CMK (cell line): ENCODE data around the gene SRC.
"Not testable (repeated sequence)": the region's sequence is repeated elsewhere in the genome, so short reads cannot be mapped to it uniquely, and the experiment has no call there.

ENCODE experiments used
- DNase-seq: peaks from one replicate; pipeline ENCODE4 v3.0.0-alpha.2; 2010; ENCODE audit warnings: low read depth

Gene SRC

DNA sequence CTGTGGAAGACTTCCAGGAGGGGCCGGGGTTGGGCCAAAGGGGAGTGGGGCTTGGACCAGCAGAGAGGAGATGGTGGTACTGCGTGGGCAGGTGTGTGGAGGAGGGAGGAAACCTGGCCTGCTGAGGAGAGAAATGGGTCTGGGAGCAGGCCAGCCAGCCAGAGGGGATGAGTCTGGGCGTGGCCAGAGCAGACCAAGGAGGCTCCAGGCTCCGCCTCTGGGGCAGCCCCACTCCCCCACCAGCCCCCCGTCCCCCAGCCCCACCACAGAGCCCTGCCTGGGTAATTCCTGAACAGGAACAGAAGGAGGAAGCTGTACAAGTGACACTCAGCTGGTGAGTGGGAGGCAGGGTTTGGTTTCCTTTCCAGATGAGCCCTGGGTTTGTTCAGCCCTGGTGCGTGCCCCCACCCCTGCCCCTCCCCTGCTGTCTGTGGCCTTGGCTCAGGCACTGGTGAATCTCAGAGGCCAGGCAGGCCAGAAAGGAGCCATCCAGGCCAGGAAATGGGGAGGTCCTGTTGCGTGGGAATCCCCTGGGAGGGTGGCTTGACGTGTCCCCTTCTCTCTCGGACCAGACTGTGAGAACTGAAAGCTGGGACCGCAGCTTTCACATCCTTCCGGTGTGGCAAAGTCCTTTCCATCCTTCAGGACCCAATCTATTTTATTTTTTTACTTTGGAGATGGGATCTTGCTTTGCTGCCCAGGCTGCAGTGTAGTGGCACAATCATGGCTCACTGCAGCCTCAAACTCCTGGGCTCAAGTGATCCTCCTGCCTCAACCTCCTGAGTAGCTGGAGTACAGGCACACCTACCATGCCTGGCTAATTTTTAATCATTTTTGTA, 9.4 kb upstream of the SRC start:
- DNase-seq = no peak

DNA sequence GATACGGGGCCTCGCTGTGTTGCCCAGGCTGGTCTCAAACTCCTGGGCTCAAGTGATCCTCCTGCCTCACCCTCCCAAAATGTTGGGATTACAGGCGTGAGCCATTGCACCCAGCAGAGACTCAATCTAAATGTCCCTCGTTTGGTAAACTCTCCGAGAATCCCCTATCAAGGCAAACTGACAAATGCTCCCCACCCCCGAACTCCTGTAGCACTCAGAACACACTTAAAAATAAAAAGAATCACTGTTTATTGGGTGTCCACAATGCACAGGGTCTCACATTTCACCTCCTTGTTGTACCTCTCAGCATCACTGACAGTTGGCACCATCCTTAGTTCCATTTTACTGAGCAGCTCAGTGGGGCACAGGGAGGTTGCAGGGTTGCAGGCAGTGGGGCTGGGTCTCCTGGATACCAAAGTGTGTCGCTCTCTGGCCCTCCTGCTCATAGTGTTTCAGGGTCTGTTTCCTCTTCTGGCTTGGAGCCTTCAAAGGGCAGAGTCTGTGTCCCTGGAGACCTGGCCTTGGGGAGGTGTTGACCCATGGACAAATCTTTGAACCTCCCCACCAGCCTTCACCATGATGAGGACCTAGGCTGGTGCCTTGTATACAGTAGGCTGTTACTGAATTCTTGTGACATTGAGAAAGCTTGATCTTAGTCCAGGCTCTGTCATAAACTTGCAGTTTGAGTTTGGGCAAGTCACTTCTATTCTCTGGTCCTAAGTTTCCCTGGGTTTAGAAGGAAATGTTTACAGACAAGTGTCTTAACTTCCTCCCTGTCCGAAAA, 8.5 kb upstream of the SRC start:
- DNase-seq = no peak

DNA sequence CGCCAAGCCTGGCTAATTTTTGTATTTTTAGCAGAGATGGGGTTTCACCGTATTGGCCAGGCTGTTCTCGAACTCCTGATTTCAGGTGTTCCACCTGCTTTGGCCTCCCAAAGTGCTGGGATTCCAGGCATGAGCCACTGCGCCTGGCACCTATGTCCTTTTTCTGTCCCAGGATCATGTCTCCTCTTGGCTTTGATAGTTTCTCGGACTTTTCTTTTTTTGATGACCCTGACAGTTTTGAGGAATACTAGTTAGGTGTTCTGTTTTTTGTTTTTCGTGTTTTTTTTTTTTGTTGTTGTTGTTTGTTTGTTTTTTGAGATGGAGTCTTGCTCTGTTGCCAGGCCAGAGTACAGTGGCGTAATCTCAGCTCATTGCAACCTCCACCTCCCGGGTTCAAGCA, 7.6 kb upstream of the SRC start:
- not testable (repeated sequence) for DNase-seq

DNA sequence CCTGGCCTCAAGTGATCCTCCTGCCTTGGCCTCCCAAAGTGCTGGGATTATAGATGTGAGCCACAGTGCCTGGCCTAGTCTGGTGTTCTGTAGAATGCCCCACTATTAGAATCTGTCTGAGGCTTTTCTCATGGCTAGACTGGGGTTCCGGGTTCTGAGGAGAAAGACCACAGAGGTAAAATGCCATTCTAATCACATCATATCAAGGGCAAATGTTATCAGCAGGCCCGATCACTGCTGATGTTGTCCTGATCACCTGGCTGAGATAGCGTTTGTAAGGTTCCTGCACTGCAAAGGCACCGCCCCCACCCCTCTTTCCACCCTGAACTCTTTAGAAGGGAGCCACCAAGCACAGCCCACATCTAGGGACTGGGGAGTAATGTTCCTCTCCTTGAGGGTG, 6.7 kb upstream of the SRC start:
- no peak for DNase-seq

DNA sequence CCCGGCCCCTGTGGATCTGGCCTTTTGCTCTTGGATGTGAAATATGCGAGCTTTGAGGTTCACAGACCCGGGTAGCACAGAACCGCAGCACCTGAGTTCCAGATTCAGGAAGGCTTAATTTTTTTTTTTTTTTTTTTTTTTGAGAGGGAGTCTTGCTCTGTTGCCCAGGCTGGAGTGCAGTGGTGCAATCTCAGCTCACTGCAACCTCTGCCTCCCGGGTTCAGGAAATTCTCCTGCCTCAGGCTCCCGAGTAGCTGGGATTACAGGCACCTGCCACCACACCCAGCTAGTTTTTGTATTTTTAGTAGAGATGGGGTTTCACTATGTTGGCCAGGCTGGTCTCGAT, 6.2 kb upstream of the SRC start:
- not testable (repeated sequence) for DNase-seq

- DNase-seq = no peak
Measured at GRCh38 chr20:37340998-37341397, 4.9 kb upstream of the SRC start.

DNA sequence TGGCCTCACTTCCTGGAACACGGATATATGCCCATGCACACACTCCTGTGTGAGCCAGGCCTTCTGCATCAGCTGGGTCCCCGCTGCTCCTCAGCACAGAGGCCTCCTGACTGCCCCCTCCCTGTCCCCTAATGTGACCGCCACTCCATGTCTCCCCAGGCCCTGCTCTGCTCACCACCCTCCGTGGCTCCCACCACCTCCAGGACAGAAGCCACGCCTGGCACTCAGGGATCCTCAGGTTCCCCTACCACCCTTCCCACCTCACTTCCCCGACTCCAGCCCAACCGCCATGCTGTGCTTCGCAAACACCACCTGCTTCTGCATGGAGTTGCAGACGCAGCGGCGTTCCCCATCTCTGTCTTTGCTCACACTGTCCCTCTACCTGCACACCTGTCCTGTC, 4.3 kb upstream of the SRC start:
- DNase-seq = no peak

DNA sequence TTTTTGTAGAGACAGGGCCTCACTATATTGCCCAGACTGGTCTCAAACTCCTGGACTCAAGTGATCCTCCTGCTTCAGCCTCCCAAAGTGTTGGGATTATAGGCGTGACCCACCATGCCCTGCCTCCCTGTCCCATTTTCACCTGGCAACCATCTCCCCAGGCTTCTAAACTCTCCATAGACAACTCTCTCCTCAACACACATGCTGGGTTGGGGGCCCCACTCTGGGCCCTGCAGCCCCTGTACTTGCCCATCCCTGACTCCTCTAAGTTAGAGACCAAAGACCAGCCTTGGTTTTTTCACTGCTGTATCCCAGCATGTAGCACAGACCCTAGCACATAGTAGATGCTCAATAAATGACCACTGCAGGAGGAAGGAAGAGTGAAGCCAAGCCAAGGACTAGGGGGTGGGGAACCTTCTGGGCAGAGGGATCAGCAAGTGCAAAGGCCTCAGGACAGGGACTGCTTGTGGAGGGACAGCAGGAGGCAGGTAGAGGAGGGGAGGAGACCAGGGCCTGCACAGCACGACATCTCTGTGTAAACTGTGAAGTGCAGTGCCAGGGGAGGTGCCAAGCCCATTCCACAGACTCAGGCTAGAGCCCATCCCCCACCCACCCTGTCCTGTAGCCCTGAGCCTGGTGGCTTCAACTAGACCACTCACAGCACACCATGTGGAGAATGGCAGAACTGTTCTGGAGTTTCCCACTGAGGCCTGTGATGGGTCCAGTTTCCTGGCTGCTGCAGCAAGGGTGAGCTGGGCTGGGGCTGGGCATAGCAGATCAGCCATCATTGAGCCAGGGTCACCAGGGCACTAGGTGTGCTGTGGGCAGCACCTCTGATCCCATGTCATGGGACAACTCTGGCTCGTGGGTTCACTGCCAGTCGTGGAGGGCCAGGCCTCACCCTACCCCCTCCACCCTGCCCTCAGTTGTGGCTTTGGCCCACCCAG, 3.4 kb upstream of the SRC start:
- DNase-seq = no peak

DNA sequence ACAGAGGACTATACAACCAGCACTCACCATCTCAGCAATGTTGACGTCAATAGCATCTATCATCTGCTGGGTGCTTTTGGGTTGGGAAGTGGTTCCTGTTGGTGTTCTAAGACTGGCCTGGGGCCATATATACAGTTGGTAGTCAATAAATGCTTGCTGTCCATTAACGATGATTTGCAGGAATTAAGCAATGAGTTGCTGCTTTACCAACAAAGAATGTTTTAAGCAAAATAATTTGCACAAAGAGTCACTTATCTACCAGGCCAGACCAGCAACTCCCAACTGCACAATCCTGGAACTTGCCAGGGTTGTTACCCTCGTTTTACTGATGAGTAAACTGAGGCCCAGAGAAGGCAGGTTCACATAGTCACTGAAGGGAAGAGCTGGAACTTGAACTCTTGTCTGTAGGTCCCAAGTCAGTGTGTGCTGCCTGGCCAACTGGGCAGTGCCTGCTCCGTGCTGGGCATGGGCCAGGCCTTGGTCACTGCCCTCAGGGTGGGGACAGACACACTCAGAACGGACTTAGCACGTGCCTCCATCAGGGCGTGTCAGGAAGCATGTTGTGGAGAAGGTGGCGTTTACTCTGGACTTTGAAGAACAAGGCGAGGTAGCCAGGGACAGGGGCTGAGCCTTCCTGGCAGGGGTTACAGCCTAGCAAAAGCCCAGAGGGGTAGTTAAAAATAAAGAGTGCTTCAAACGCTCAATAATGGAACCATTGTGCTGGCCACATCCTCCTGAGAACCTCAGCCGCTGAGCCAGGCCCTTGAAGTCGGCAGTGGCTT, 2.5 kb upstream of the SRC start:
- no peak for DNase-seq

DNA sequence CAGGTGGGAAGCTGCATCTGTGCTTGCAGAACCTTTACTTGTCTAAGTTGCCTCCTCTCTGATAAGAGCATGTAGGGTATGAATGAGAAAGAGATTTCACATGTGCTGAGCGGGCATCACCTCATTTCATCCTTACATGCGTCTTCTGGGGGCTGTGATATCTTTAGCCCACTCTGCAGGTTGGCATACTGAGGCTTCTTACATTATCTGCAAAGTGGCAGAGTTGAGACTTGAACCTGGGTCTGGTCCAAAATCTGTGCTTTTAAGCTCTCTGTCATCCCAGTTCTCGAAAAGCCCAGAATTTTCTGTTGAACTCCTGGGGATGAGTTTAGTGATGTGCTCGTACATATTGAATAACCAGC, 2.0 kb upstream of the SRC start:
- no peak for DNase-seq

DNA sequence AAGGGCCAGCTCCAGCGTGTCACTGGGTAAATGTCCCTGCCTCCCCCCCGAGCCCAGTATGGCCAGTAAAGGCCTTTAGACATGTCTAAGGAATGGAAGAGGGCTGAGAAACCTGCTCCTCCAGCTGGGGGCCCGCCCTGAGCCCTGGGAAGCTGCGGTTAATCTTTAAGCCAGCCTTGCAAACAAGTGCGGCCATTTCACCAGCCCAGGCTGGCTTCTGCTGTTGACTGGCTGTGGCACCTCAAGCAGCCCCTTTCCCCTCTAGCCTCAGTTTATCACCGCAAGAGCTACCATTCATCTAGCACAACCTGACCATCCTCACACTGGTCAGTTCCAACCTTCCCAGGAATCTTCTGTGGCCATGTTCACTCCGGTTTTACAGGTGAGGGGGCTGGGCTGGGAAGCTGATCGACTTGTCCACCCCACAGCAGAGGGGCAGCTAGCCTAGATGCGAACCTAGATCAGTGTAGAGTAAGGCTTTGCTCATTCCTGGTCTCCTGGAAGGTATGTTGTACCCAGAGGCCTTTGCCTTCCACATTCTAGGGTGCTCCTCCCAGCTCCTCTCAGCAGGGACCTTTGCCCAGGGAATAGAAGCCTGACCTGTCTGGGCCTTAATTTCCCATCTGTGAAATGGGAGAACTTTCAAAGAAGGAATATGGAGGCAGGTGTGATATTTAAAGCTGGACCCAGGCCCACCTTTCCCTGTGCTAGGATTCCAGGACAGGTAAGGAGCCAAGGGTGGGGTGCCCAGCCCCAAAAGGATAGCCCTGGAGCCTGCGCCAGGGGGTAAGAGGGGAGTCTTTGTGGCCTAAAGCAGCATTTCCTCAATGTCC, 1.2 kb upstream of the SRC start:
- no peak for DNase-seq

DNA sequence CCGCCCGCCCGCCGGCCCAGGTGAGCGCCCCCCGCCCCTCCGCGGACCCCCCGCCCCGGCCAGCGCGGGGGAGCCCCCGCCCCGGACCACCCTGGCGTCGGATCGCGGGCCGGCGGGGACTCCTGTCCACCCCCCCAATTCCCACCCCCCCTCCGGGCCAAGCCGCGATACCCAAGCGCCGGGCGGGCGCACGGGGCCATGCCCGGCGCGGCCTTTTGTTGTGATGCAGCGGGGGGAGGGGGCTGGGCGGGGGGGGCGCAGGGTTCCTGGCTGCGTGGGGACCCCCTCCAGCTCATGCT, 245 bp downstream of the SRC start:
- no peak for DNase-seq

- DNase-seq = no peak
Measured at GRCh38 chr20:37346535-37347346, 801 bp downstream of the SRC start.

GRCh38 chr20:37347347-37347823, 1.4 kb downstream of the SRC start:
- DNase-seq = no peak

DNA sequence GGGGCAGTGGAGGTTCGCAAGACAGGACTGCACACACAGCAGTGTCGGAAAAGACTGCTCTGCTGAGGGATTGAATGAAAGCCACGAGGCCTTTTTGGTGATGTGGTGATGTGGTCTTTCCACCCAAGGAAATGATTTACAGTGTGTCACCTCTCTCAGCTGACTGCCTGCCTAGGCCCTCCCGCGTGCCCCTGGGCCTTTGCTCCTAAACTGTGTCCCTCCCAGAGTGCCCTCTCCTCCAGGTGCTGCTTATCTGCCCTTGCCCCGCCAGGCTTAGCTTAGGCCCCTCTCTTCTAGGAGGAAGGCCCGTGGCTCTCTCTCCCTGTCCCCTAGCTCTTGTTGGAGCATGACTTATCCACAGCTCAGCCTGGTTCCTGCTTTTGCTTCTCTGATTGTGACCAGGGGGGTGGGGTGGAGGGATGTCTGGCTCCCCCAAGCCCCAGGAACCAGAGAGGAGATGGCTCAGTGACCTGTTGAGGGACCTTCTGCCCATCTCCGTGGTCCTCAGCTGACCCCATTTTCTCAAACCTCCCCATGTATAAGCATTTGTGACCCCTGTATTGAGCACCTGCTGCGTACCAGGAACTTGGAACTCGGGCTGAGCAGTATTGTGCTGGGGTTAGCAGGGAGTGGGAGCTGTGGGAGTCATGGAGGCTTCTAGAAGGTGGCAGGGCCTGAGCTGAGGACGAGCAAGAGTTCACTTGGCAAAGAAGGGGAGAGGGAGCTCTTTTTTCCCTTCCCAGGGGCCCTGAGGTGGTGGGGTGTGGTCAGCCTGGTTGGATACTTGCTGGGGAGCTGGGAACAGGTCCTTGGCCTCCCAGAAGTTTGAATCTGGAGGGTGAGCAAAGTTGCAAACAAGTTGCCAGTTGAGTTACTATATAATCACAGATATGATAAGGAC, 2.2 kb downstream of the SRC start:
- no peak for DNase-seq

DNA sequence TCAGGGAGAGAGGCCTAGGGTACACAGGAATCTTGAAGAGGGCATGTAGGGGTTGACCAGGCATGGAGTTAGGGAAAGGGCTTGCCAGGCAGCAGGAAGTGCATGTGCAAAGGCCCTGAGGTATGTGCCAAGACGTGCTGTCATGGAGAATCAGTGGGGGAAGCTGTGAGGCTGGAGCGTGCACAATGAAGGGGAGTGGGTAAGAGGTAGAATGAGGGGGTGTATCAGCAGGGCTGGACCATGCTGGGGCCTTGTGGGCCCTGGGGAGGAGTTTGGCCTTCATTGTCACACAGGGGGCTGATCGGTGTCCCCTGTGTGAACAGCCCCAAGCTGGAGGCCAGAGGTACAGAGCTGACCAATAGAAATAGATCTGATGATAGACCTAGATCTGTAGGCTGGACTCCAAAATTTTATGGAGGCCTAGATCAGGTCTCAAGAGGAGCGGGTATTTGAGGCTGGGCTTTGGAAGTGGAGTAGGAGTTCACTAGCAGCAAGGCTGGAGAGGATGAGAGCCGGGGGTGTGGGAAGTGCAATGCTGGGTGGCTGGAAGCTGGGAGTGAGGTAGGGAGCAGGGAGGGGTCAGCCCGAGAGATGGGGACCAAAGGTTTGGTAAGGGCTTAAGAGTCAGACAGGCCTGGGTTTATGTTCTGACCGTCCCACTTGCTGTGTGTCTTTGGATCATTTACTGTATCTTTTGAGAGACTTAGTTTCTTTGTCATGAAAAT, 3.0 kb downstream of the SRC start:
- DNase-seq = no peak

DNA sequence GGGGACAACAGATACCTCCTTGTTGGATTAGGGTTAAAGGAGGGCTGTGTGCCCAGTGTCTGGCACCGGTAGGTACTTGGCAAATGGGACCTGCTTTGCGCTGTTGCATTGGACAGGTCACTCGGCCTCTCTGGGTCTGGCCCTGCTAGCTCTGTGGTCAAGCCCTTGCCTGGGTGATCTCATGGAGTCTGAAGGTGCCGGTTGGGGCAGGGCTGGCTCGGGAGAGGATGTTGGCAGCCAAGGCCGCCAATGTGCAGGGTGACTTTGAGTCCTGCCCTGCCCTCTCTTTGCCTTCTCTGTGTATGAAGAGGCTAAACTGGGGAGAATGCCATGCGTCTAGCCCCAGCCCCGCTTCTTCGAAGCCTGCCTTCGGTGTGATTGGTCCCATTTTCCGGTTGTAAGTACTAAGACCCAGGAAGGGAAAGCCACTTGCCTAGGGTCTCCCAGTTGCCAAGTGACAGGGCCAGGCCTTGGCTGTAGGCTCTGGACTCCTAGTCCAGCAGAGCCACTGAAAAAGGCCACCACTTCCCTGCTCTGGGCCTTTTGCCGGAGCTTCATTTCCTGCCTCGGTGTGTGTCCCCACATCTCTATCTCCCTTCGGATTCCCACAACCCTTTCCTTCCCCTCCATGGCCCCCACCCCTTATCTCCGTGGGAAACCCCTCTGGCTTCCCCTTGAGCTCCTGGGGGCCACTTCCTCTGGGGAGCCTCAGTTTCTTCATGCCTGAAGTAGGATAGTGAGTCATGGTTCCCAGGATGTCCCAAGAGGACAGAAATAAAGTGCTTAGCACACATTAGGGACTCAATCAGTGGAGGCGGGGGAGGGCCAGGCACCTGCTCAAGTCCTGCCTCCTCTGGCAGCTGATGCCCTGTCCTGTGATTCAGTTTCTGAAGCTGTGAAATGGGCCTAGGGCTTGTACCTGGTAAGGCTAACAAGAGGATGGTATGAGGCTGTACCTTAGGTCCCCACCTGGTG, 3.9 kb downstream of the SRC start:
- no peak for DNase-seq
